Liver (tissue), 9 donors: ENCODE data around the gene LPP. TPM values are rescaled to one million over a fixed set of nuclear protein-coding genes. Genes with fewer than 3 reads are reported as not detected.

Experiments used
- DNase-seq: peaks from one replicate; pipeline ENCODE4 v3.0.0-alpha.2; 2017; ENCODE audit warnings: low spot score
- H3K27ac ChIP-seq, 2 donors: one replicate each; pipeline ENCODE4 v1.7.0; 2013; ENCODE audit warnings: inconsistent platforms in 2 of 2, low read length in 2 of 2, control low read depth in 1 of 2, low read depth in 1 of 2, mild to moderate bottlenecking in 1 of 2
- H3K27me3 ChIP-seq, 4 donors: one replicate each; pipeline versions ENCODE4 v1.6.1 to v1.7.0; 2013; ENCODE audit warnings: low read length in 3 of 4, inconsistent platforms in 1 of 4, mild to moderate bottlenecking in 1 of 4, moderate library complexity in 1 of 4; ENCODE audit not compliant: control insufficient read depth in 4 of 4, insufficient read depth in 4 of 4
- H3K36me3 ChIP-seq, 4 donors: one replicate each; pipeline versions ENCODE4 v1.6.1 to v1.7.0; 2013; ENCODE audit warnings: low read length in 3 of 4, mild to moderate bottlenecking in 3 of 4, low read depth in 1 of 4, moderate library complexity in 1 of 4; ENCODE audit not compliant: control insufficient read depth in 4 of 4, insufficient read depth in 3 of 4
- H3K4me1 ChIP-seq, 4 donors: one replicate each; pipeline versions ENCODE4 v1.6.1 to v1.7.0; 2013; ENCODE audit warnings: low read length in 3 of 4, mild to moderate bottlenecking in 3 of 4, moderate library complexity in 1 of 4; ENCODE audit not compliant: control insufficient read depth in 4 of 4, insufficient read depth in 4 of 4
- H3K4me3 ChIP-seq, 3 donors: one replicate each; pipeline versions ENCODE4 v1.6.1 to v1.7.0; 2013; ENCODE audit warnings: low read length in 3 of 3, control low read depth in 1 of 3, low read depth in 1 of 3, mild to moderate bottlenecking in 1 of 3
- H3K9ac ChIP-seq, 2 donors: one replicate each; pipeline ENCODE4 v1.7.0; 2013; ENCODE audit warnings: low read length in 2 of 2, mild to moderate bottlenecking in 2 of 2, moderate library complexity in 2 of 2, control low read depth in 1 of 2, low read depth in 1 of 2
- H3K9me3 ChIP-seq, 4 donors: one replicate each; pipeline versions ENCODE4 v1.6.1 to v1.7.0; 2013; ENCODE audit warnings: low read length in 3 of 4; ENCODE audit not compliant: control insufficient read depth in 4 of 4
- EGR1 ChIP-seq, 2 donors: IDR thresholded peaks; 2 replicates each; pipeline ENCODE4 v1.6.1; 2016 to 2018; ENCODE audit warnings: antibody characterized with exemption in 2 of 2, low read depth in 2 of 2
- FOXA1 ChIP-seq: IDR thresholded peaks from 2 replicates; pipeline ENCODE4 v1.6.1; 2016; ENCODE audit warnings: antibody characterized with exemption
- FOXA2 ChIP-seq: IDR thresholded peaks from 2 replicates; pipeline ENCODE4 v1.6.1; 2016; ENCODE audit warnings: antibody characterized with exemption
- GABPA ChIP-seq, 2 donors: IDR thresholded peaks in 1 of 2; conservative IDR thresholded peaks in 1 of 2; 2 replicates each; pipeline ENCODE4 v1.6.1; 2016; ENCODE audit warnings: antibody characterized with exemption in 2 of 2, mild to moderate bottlenecking in 1 of 2, moderate library complexity in 1 of 2
- HNF4A ChIP-seq, 2 donors: conservative IDR thresholded peaks; 2 replicates each; pipeline ENCODE4 v1.6.1; 2016; ENCODE audit warnings: antibody characterized with exemption in 2 of 2, mild to moderate bottlenecking in 2 of 2
- HNF4G ChIP-seq: IDR thresholded peaks from 2 replicates; pipeline ENCODE4 v1.6.1; 2016; ENCODE audit warnings: antibody characterized with exemption
- JUND ChIP-seq, 2 donors: IDR thresholded peaks; 2 replicates each; pipeline ENCODE4 v1.6.1; 2016; ENCODE audit warnings: antibody characterized with exemption in 2 of 2
- NR2F2 ChIP-seq: IDR thresholded peaks from 2 replicates; pipeline ENCODE4 v1.6.1; 2016; ENCODE audit warnings: antibody characterized with exemption
- RAD21 ChIP-seq, 2 donors: IDR thresholded peaks; 2 replicates each; pipeline ENCODE4 v1.6.1; 2016; ENCODE audit warnings: antibody characterized with exemption in 2 of 2, mild to moderate bottlenecking in 2 of 2
- RXRA ChIP-seq, 2 donors: IDR thresholded peaks; 2 replicates each; pipeline ENCODE4 v1.6.1; 2017 to 2018; ENCODE audit warnings: antibody characterized with exemption in 2 of 2, mild to moderate bottlenecking in 1 of 2
- SP1 ChIP-seq: IDR thresholded peaks from 2 replicates; pipeline ENCODE4 v1.6.1; 2018; ENCODE audit warnings: antibody characterized with exemption, mild to moderate bottlenecking
- TAF1 ChIP-seq: conservative IDR thresholded peaks from 2 replicates; pipeline ENCODE4 v1.6.1; 2016; ENCODE audit warnings: antibody characterized with exemption, mild to moderate bottlenecking
- YY1 ChIP-seq: IDR thresholded peaks from 2 replicates; pipeline ENCODE4 v1.6.1; 2016; ENCODE audit warnings: antibody characterized with exemption, mild to moderate bottlenecking
- WGBS: extraction: QIAGEN DNeasy Blood & Tissue Kit; methylation state at CpG from one replicate; pipeline ENCODE4 v1.1.7; 2013; 5-methylcytosine and 5-hydroxymethylcytosine counted together
- polyA plus RNA-seq, 2 donors: library from polyadenylated mRNA; stranded (reverse) in 1 of 2; unstranded in 1 of 2; fragments of 200-250 nt in 1 of 2; fragments of >200 nt in 1 of 2; fragmentation: Nextera tagmentation in 1 of 2; extraction: Ambion mirVana in 1 of 2; gene quantifications; one replicate each; pipeline versions ENCODE4 v1.2.1 to v1.2.3, GENCODE V29; 2013 to 2015
- total RNA-seq, 2 donors: library from RNA; depleted of rRNA; stranded (reverse); fragments of >200 nt; gene quantifications; one replicate each; pipeline ENCODE4 v1.2.3, GENCODE V29; 2014
- TF ChIP-seq, protein P1 (sequence below): IDR thresholded peaks from 2 replicates; pipeline ENCODE4 v1.6.1; 2016; ENCODE audit warnings: antibody characterized with exemption
- TF ChIP-seq, protein P2 (sequence below): IDR thresholded peaks from 2 replicates; pipeline ENCODE4 v1.6.1; 2016; ENCODE audit warnings: antibody characterized with exemption
- TF ChIP-seq, protein P3 (sequence below): IDR thresholded peaks from 2 replicates; pipeline ENCODE4 v1.6.1; 2016; ENCODE audit warnings: antibody characterized with exemption
- TF ChIP-seq, protein P4 (sequence below): IDR thresholded peaks from 2 replicates; pipeline ENCODE4 v1.6.1; 2016; ENCODE audit warnings: antibody characterized with exemption, mild to moderate bottlenecking
- donor health status: healthy.
- donor health status: healthy.
- donor health status: healthy.
- donor health status: healthy.
- donor health status: healthy.

Gene LPP
- total and polyA plus RNA-seq, 4 donors = 3.3 to 53.7 (median 28.2) TPM

DNA sequence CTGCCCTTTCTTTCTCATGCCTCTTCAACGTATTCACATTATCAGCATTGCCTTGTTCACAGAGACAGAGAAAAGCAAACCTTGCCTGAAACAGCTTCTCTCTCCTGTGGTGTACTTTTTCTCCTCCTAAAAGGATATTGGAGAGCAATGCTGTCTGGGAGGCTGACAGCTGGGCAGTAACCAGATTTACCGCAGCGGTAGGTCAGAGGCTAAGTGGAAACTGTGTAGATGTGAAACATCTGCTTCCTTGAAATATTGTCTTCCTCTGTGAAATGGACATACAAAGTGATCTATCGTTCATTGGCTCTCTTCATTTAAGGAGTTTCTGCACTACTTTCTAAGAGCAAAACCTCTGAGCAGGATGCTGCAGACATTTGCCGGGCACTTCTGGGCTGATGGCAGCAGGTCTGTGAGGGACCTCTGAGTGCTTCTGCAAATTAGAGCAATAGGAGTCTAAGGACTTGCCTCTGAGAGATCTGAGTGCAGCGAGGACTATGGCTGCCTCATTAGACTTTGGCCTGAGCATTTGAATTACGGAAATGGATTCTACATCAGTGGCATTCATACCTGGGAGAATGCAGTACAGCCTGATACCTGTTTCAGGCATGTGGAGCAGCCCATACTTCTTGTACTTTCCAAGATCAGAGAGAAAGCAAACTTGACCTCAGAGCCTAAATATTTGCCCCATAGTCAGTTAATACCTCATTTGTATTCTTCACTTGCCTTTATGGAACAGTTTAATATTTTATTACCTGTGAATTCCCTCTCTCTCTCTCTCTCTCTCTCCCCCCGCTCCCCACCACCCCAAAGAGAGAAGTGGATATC is 757.3 kb downstream of the LPP start:
- H3K27me3 ChIP-seq = no peaks in the 10 kb centered on the region
- no peaks in the 10 kb centered on the region for H3K9me3 ChIP-seq
- peaks cover 3 to 13% (median 12%) of the 10 kb centered on the region in 4 donors for H3K4me1 ChIP-seq
- 87% methylated on average over 8 of the region's 8 CpGs for WGBS
- H3K27ac ChIP-seq = no peak overlapping the region
- H3K4me3 ChIP-seq = no peak overlapping the region
- H3K9ac ChIP-seq = no peak overlapping the region
- TF ChIP-seq NR2F2 (peak; percentile 43), YY1 (no peak), JUND (IDR thresholded peaks at IDR 0.05) (no peak)
- no peak for DNase-seq
- no peaks in the 10 kb centered on the region for H3K36me3 ChIP-seq

DNA sequence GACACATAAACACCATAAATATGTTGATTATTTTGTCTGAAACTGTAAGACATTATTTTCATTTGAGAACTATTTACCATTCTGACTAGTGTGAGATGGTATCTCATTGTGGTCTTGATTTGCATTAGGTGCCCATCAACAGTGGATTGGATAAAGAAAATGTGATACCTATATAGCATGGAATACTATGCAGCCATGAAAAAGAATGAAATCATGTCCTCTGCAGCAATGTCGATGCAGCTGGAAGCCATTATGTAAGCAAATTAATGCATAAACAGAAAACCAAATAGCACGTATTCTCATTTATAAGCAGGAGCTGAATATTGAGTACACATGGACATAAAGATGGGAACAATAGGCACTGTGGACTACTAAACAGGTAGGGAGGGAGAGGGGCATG is 759.1 kb downstream of the LPP start:
- TF ChIP-seq TAF1 = no peak
- no peak for TF ChIP-seq GABPA (IDR thresholded peaks at IDR 0.05 in 1 of 2, conservative IDR thresholded peaks at IDR 0.05 in 1 of 2)
- TF ChIP-seq HNF4G = no peak
- TF ChIP-seq FOXA2 = no peak
- TF ChIP-seq, protein P1, sequence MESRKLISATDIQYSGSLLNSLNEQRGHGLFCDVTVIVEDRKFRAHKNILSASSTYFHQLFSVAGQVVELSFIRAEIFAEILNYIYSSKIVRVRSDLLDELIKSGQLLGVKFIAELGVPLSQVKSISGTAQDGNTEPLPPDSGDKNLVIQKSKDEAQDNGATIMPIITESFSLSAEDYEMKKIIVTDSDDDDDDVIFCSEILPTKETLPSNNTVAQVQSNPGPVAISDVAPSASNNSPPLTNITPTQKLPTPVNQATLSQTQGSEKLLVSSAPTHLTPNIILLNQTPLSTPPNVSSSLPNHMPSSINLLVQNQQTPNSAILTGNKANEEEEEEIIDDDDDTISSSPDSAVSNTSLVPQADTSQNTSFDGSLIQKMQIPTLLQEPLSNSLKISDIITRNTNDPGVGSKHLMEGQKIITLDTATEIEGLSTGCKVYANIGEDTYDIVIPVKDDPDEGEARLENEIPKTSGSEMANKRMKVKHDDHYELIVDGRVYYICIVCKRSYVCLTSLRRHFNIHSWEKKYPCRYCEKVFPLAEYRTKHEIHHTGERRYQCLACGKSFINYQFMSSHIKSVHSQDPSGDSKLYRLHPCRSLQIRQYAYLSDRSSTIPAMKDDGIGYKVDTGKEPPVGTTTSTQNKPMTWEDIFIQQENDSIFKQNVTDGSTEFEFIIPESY = no peak
- TF ChIP-seq, protein P2, sequence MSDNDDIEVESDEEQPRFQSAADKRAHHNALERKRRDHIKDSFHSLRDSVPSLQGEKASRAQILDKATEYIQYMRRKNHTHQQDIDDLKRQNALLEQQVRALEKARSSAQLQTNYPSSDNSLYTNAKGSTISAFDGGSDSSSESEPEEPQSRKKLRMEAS = no peak
- TF ChIP-seq JUND (IDR thresholded peaks at IDR 0.05) = no peak
- no peak for TF ChIP-seq FOXA1
- no peak for TF ChIP-seq EGR1 (IDR thresholded peaks at IDR 0.05; ENCODE audit: low read depth in 2 of 2)
- no peak for TF ChIP-seq HNF4A (conservative IDR thresholded peaks at IDR 0.05)
- 96% methylated on average over 2 of the region's 2 CpGs for WGBS
- H3K4me1 ChIP-seq = peaks cover 10 to 28% (median 21%) of the 10 kb centered on the region in 4 donors

DNA sequence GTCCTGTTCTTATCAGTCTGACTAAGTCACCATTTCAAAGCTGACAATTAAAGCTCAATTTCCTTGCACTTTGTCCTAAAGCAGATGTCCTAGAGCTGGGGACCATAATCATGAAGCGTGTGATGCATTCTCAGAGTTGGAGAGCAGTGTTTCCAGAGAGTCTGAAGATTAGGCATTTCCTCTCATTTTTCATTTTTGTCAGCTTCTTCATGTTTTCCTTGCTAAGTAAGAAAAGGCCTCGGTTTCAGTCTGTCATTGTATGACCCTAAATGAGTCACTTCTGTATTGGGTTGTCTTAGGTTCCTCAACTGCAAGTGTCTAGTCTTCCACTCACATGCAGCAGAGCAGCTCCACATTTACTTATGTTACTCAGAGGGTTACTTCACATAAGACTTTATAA is 760.6 kb downstream of the LPP start:
- H3K27me3 ChIP-seq = no peaks in the 10 kb centered on the region
- H3K9ac ChIP-seq = no peak overlapping the region
- peaks cover 10 to 30% (median 25%) of the 10 kb centered on the region in 4 donors for H3K4me1 ChIP-seq
- no peaks in the 10 kb centered on the region for H3K36me3 ChIP-seq
- peak overlapping the region; percentile 65 to 74 for H3K27ac ChIP-seq
- WGBS = 73% methylated on average over 2 of the region's 2 CpGs
- DNase-seq = no peak
- H3K9me3 ChIP-seq = no peaks in the 10 kb centered on the region
- H3K4me3 ChIP-seq = no peak overlapping the region
- TF ChIP-seq FOXA2 (no peak), JUND (IDR thresholded peaks at IDR 0.05) (peak; percentile 28 to 67), HNF4G (no peak), SP1 (no peak), FOXA1 (no peak), HNF4A (conservative IDR thresholded peaks at IDR 0.05) (no peak), RXRA (IDR thresholded peaks at IDR 0.05) (peak in 1 of 2 donors; percentile 22), RAD21 (IDR thresholded peaks at IDR 0.05) (peak; percentile 13 to 28), NR2F2 (peak; percentile 68), YY1 (no peak)
- TF ChIP-seq, protein P1 = no peak
- TF ChIP-seq, protein P3, sequence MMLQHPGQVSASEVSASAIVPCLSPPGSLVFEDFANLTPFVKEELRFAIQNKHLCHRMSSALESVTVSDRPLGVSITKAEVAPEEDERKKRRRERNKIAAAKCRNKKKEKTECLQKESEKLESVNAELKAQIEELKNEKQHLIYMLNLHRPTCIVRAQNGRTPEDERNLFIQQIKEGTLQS = no peak
- TF ChIP-seq, protein P4, sequence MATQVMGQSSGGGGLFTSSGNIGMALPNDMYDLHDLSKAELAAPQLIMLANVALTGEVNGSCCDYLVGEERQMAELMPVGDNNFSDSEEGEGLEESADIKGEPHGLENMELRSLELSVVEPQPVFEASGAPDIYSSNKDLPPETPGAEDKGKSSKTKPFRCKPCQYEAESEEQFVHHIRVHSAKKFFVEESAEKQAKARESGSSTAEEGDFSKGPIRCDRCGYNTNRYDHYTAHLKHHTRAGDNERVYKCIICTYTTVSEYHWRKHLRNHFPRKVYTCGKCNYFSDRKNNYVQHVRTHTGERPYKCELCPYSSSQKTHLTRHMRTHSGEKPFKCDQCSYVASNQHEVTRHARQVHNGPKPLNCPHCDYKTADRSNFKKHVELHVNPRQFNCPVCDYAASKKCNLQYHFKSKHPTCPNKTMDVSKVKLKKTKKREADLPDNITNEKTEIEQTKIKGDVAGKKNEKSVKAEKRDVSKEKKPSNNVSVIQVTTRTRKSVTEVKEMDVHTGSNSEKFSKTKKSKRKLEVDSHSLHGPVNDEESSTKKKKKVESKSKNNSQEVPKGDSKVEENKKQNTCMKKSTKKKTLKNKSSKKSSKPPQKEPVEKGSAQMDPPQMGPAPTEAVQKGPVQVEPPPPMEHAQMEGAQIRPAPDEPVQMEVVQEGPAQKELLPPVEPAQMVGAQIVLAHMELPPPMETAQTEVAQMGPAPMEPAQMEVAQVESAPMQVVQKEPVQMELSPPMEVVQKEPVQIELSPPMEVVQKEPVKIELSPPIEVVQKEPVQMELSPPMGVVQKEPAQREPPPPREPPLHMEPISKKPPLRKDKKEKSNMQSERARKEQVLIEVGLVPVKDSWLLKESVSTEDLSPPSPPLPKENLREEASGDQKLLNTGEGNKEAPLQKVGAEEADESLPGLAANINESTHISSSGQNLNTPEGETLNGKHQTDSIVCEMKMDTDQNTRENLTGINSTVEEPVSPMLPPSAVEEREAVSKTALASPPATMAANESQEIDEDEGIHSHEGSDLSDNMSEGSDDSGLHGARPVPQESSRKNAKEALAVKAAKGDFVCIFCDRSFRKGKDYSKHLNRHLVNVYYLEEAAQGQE = no peak

More for the DNA sequence above, 759.1 kb downstream of the LPP start:
- no peaks in the 10 kb centered on the region for H3K36me3 ChIP-seq
- H3K9me3 ChIP-seq = no peaks in the 10 kb centered on the region
- DNase-seq = no peak
- H3K27me3 ChIP-seq = no peaks in the 10 kb centered on the region
- no peak overlapping the region for H3K27ac ChIP-seq
- H3K4me3 ChIP-seq = no peak overlapping the region
- no peak overlapping the region for H3K9ac ChIP-seq
